KBM-7 (cell line): Measurements from ENCODE around the gene DYNC1I1.

Source experiments
- DNase-seq: peaks from one replicate; pipeline ENCODE4 v3.0.0-alpha.2; 2015
- in situ Hi-C: fragments of 300-500 bp; cut with MboI; formaldehyde crosslinking; loops from 2 replicates; pipeline ENCODE4 v1.14.3; 2020; ENCODE audit warnings: low sequenced_read_pairs, low pct_unique_long_range_greater_than_20kb, mixed read lengths

Gene DYNC1I1

GRCh38 chr7:96028729-96029128, 256.4 kb downstream of the DYNC1I1 start:
- no peak for DNase-seq
- in situ Hi-C loops, result no loop called here

- no peak for DNase-seq
Observed at GRCh38 chr7:96033009-96033598, 260.8 kb downstream of the DYNC1I1 start.

DNA sequence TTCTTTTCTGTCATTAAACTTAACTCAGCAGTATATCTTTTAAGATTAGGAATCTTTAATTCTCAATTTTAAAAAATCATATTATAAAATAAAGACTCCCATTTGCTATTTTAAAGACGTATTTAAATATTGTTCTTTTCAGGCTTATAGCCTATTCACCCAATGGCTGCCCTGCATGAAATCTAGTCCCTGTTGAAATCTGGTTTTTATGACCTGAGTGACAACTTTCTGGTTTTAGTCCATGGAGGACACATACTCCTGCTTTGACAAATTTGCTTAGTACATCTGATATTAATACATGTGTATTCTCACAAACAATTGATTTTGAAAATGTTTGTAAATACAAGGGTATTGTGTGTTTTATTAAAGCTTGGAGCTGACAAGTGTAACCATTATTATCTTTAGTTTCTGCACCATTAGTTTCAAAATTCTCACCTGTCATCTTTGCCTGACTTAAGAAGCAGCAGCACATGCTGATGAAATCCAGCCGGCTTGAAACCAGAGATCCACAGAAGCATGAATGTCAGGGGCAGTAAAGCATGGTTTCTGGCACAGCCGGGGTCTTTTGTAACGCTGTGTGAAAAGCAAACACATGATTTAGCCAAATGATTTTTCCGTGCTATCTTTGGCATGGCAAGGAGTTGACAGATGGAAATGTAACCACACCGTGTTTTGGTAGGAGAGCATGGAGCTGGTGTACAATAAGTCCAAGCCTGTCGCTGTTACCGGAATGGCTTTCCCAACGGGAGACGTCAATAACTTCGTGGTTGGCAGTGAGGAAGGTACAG, 262.8 kb downstream of the DYNC1I1 start:
- in situ Hi-C loops, result no loop called here
- DNase-seq, result no peak

More at GRCh38 chr7:96033009-96033598, 260.8 kb downstream of the DYNC1I1 start:
- in situ Hi-C loops, result no loop called here

DNA sequence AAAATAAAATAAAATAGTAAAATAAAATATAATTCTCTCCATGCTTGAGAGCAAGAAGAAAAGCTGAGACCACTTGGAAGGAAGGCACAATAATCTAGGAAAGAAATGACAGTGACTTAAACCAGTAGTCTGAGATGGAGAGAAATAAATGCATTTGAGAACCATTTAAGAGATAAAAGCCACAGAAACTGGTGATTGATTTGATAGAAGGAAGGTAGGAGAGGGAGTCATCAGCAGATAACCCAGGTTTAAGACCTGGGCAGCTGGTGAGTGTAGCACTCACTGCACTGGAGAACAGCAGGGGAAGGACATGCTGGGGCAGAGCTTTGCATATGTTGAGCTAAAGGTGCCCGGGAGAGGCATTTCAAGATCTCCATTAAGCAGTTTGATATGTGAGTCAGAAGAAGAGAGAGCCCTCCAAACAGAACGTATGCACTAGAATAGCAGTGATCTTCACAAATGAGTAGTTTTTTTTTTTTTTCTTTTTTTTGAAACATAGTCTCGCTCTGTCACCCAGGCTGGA, 268.0 kb downstream of the DYNC1I1 start:
- DNase-seq, result no peak
- in situ Hi-C loops, result no loop called here

DNA sequence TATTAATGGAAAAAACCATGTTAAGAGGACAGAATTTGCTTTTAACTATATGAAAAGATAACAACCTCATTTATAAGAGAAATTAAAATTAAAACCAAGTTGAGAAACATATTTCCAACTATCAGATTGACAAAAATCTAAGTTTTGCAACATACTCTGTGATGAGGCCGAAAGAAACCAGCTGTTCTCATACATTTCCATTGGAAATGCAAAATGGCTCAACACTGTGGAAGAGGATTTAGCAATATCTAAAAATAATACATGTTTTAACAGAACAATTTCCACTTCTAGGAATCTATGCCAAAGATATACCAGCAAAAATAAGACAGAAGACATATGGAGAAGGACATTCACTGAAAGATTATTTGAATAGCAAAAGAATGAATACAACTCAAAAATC, 268.8 kb downstream of the DYNC1I1 start:
- no peak for DNase-seq
- in situ Hi-C loops, result no loop called here

DNA sequence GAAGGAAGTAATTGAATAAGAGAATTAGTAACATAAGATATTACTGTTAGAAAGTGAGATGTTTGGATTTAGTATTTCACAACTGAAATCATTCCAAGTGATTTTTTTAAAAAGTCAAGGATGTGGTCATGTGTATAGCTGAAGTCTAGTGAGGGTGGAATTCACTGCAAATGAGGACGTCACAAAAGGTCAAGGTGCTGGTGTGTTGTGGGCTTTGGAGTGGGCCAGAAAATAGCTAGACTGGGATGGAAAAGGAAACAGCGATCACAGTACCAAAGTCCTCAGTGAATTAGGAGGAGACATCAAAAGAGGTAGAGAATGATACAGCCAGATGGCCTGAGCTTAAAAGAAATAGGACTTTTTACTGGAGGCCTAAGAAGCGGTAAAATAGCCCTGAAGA, 272.8 kb downstream of the DYNC1I1 start:
- DNase-seq, result no peak
- in situ Hi-C loops, result no loop called here

- no peak for DNase-seq
- in situ Hi-C loops, result no loop called here
Observed at GRCh38 chr7:96045919-96046318, 273.6 kb downstream of the DYNC1I1 start.

GRCh38 chr7:96052289-96052688, 279.9 kb downstream of the DYNC1I1 start:
- in situ Hi-C loops, result no loop called here
- DNase-seq, result no peak

- in situ Hi-C loops, result no loop called here
- no peak for DNase-seq
Observed at GRCh38 chr7:96052860-96053470, 280.6 kb downstream of the DYNC1I1 start.

DNA sequence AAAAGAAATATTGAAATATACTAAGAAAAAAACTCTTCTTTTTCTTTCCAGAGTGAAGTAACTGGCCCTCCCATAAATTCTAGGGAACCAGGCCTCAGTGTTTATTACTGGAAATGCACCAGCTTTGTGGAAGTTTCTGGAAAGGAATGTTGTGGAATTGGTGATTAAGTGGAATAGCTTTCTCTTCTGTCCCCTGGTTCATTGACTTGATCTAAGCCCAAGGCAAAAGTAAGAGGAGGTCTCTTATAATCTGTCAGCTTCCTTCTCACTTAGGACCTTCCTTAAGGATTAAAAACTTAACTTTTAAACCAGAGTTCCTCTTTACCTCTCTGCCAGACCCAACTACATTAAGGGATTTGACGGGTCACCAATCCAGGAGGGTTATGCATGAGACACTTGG, 283.4 kb downstream of the DYNC1I1 start:
- DNase-seq, result no peak
- in situ Hi-C loops, result no loop called here

DNA sequence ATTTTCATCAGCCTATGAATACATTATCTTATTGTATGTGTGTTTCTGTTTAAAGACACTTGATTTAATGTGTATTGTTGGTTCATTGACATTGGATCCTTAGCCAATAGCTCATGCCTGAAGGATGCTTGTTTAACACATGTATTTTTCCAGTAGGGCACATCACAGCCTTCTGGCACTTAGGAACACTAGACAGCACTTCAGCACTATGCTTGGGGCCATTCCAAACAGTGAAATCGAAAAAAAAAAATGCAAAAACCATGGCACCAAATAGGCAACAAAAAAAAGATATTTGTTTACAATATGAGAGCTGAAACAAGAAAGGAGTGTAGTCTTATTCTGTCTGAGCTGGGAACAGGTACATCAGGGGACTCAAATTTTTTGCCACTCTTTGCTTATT, 286.7 kb downstream of the DYNC1I1 start:
- DNase-seq, result no peak
- in situ Hi-C loops, result no loop called here

- in situ Hi-C loops, result no loop called here
- no peak for DNase-seq
Observed at GRCh38 chr7:96061009-96061408, 288.7 kb downstream of the DYNC1I1 start.

- DNase-seq, result no peak
- in situ Hi-C loops, result no loop called here
Observed at GRCh38 chr7:96061844-96062243, 289.5 kb downstream of the DYNC1I1 start.

DNA sequence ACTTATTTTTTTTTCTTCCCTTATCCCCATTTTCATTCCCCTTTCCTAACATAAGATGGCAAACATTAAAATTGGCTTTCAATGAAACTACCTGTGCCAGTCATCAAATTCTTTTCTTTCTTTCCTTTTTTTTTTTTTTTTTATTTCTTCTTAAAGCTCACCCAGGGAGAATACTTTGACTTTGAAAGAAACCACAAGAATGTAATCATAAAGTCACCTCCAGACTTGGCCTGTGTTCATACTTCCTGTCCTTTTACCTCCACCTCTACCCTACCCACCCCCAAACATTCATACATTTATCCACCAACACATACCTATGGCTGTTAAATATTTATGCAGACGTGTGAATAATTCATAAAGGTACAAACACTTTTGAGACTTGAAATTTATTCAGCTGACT, 295.0 kb downstream of the DYNC1I1 start:
- DNase-seq, result no peak
- in situ Hi-C loops, result no loop called here

DNA sequence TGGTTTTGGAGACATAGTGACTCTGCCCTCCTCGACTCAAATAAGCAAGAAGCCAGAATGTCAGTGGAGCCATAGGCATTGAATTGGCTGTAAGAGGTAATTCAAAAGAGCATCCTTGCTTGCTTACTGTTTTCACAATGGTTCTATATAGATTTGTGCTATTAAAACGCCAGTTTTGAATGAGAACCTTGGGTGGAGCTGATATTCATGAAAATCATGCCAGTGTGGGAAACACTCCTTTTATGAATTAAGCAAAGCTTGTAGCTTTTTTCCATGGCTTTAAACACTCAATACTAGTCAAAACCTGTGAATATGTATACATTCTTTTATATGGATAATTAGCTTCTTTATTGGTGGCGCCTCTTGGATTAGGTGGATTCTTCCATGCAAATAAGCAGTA, 297.0 kb downstream of the DYNC1I1 start:
- DNase-seq, result no peak
- in situ Hi-C loops, result no loop called here

DNA sequence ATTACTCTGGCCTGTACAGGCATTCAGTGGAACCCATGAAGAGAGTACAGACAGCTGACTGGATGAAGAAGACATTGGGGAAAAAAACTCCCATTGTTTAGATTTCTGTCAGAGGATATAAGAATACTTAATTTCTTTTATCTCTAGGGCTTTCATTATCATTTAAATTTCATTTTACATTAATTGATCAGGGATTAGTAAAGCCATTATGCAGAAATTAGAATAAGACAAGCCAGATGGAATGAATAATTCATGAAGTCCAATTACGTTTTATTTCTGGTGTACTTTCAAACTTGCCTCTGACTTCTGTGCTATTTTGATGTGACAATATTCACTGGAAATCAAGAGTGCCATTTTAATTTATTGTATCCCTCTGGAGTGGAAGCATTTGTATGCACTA, 302.5 kb downstream of the DYNC1I1 start:
- in situ Hi-C loops, result no loop called here
- DNase-seq, result no peak

DNA sequence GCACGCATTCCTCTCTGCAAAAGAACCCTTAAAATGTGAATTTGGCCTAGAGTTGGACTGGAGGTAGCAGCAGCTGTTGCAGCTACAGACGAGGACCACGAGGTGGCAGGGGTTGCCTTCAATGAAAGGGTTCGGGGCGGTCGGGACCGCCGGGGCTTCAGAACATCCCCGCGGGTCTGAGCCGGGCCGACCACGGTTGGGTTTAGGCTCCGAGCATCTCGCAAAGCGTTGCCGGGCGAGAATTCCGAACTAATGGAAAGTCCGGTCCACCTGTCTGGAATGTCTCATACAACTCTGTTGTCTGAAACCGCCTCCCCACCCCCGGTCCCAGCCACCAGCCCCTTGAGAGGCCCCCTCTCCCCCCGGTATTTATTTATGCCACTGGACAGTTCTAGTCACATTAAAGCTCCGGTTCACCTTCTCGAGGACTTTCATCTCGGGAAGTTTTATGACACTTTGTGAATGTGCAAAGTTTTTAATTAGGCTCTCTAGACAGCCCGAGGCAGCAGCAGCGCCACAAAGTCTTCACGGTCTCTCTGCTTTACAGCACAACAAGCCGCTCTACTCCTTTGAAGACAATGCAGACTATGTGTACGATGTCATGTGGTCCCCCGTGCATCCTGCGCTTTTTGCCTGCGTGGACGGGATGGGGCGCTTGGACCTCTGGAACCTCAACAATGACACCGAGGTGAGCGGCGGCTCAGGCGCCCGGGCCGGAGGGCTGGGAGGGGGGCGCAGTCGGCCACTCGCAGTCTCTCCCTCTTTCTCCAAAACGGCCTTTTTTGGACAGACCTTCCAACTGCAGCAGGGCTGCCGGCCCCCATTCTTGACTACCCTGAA, 303.4 kb downstream of the DYNC1I1 start:
- in situ Hi-C loops, result no loop called here
- DNase-seq, result peak; percentile 49

DNA sequence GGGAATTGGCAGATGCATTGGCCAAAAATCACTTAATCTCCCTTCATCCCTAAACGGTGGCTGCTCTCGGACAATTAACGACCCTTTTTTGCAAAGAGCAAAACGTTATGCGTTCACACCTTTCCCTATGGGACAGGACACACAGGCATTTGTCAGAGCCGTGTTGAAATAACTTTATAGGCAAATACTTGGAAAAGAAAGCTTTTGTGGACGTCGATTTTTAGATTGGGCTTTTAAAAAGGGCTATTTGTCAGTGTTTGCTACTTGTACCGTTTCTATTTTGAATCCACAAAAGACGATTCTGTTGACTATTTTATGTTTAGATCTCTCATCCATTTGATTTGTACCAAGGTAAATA, 304.0 kb downstream of the DYNC1I1 start:
- peak; percentile 26 for DNase-seq
- in situ Hi-C loops, result no loop called here

DNA sequence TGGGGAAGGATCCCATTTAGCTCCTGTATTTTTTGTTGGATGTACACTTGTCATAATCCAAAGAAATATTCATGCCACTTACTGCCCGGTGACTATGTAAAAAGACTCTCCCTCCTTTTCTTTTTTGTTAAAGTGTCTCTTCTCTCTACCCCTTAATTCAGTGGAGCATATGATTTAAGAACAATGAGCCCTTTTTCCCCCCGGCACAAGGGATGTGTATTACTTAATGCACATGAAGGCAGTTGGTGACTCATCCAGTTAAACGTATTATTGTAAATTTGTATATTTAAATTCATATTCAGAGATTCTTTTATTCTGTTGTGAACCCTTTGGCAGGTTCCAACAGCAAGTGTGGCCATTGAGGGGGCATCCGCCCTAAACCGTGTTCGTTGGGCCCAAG, 307.7 kb downstream of the DYNC1I1 start:
- no peak for DNase-seq
- in situ Hi-C loops, result no loop called here
